ENCODE data around the gene MYH10.

MYH10 gene

GRCh38 chr17:8503368-8503767 lies 127.2 kb downstream of the MYH10 start:
- Histone ChIP-seq H3K9me3 (ENCODE audit: control insufficient read depth in 2 of 2, low read length in 2 of 2) (no peaks in the 10 kb centered on the region), H3K4me3 (ENCODE audit: low read length in 2 of 2) (no peak overlapping the region), H3K9ac (ENCODE audit: low read depth in 1 of 2, low read length in 2 of 2) (no peak overlapping the region), H3K36me3 (ENCODE audit: control insufficient read depth in 2 of 2, insufficient read depth in 2 of 2, low read length in 2 of 2) (peaks cover 0 to 5% of the 10 kb centered on the region in 2 donors), H3K27me3 (ENCODE audit: control insufficient read depth in 2 of 2, insufficient read depth in 2 of 2, low read length in 2 of 2) (no peaks in the 10 kb centered on the region), H3K27ac (ENCODE audit: low read depth in 2 of 2, low read length in 2 of 2) (no peak overlapping the region), H3K4me1 (ENCODE audit: control insufficient read depth in 2 of 2, insufficient read depth in 2 of 2, low read length in 2 of 2) (no peaks in the 10 kb centered on the region)

GRCh38 chr17:8502126-8502525 lies 128.4 kb downstream of the MYH10 start:
- no peak overlapping the region for H3K4me3 ChIP-seq (ENCODE audit: low read length in 2 of 2)
- H3K9ac ChIP-seq (ENCODE audit: low read depth in 1 of 2, low read length in 2 of 2), result no peak overlapping the region
- no peak overlapping the region for H3K27ac ChIP-seq (ENCODE audit: low read depth in 2 of 2, low read length in 2 of 2)
- peaks cover 0 to 5% of the 10 kb centered on the region in 2 donors for H3K36me3 ChIP-seq (ENCODE audit: control insufficient read depth in 2 of 2, insufficient read depth in 2 of 2, low read length in 2 of 2)
- H3K27me3 ChIP-seq (ENCODE audit: control insufficient read depth in 2 of 2, insufficient read depth in 2 of 2, low read length in 2 of 2), result no peaks in the 10 kb centered on the region
- no peaks in the 10 kb centered on the region for H3K9me3 ChIP-seq (ENCODE audit: control insufficient read depth in 2 of 2, low read length in 2 of 2)
- H3K4me1 ChIP-seq (ENCODE audit: control insufficient read depth in 2 of 2, insufficient read depth in 2 of 2, low read length in 2 of 2), result no peaks in the 10 kb centered on the region

GRCh38 chr17:8500609-8501008 lies 129.9 kb downstream of the MYH10 start:
- H3K36me3 ChIP-seq (ENCODE audit: control insufficient read depth in 2 of 2, insufficient read depth in 2 of 2, low read length in 2 of 2), result peaks cover 0 to 5% of the 10 kb centered on the region in 2 donors
- H3K27ac ChIP-seq (ENCODE audit: low read depth in 2 of 2, low read length in 2 of 2), result no peak overlapping the region

GRCh38 chr17:8499614-8500013 lies 130.9 kb downstream of the MYH10 start:
- Histone ChIP-seq H3K27ac (ENCODE audit: low read depth in 2 of 2, low read length in 2 of 2) (no peak overlapping the region), H3K4me1 (ENCODE audit: control insufficient read depth in 2 of 2, insufficient read depth in 2 of 2, low read length in 2 of 2) (no peaks in the 10 kb centered on the region), H3K9ac (ENCODE audit: low read depth in 1 of 2, low read length in 2 of 2) (no peak overlapping the region), H3K27me3 (ENCODE audit: control insufficient read depth in 2 of 2, insufficient read depth in 2 of 2, low read length in 2 of 2) (no peaks in the 10 kb centered on the region), H3K9me3 (ENCODE audit: control insufficient read depth in 2 of 2, low read length in 2 of 2) (no peaks in the 10 kb centered on the region), H3K4me3 (ENCODE audit: low read length in 2 of 2) (no peak overlapping the region), H3K36me3 (ENCODE audit: control insufficient read depth in 2 of 2, insufficient read depth in 2 of 2, low read length in 2 of 2) (peaks cover 0 to 5% of the 10 kb centered on the region in 2 donors)

More at GRCh38 chr17:8500609-8501008, 129.9 kb downstream of the MYH10 start:
- H3K9ac ChIP-seq (ENCODE audit: low read depth in 1 of 2, low read length in 2 of 2), result no peak overlapping the region
- no peaks in the 10 kb centered on the region for H3K27me3 ChIP-seq (ENCODE audit: control insufficient read depth in 2 of 2, insufficient read depth in 2 of 2, low read length in 2 of 2)
- no peaks in the 10 kb centered on the region for H3K9me3 ChIP-seq (ENCODE audit: control insufficient read depth in 2 of 2, low read length in 2 of 2)
- no peak overlapping the region for H3K4me3 ChIP-seq (ENCODE audit: low read length in 2 of 2)
- no peaks in the 10 kb centered on the region for H3K4me1 ChIP-seq (ENCODE audit: control insufficient read depth in 2 of 2, insufficient read depth in 2 of 2, low read length in 2 of 2)

GRCh38 chr17:8499171-8499570 lies 131.4 kb downstream of the MYH10 start:
- peaks cover 0 to 5% of the 10 kb centered on the region in 2 donors for H3K36me3 ChIP-seq (ENCODE audit: control insufficient read depth in 2 of 2, insufficient read depth in 2 of 2, low read length in 2 of 2)

DNA sequence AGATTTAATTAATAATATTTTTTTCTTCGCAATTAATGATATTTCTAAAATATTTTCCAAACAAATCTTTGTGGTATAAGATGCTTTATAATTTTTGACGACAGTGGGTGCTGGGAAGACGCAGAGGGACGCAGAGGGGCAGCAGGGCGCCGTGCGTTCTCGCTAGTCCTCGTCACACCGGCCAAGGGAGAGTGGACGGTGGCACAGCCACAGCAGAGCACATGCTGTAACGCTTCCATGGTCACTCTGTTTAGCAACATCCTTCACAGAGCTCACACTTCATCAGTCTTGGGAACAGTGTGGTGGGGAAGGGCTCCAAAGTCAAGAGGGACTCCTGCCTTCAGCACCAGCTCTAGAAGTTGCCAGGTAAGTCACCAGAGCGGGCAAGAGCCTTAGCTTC lies 134.4 kb downstream of the MYH10 start:
- Histone ChIP-seq H3K4me1 (ENCODE audit: control insufficient read depth in 2 of 2, insufficient read depth in 2 of 2, low read length in 2 of 2) (no peaks in the 10 kb centered on the region), H3K27ac (ENCODE audit: low read depth in 2 of 2, low read length in 2 of 2) (no peak overlapping the region), H3K9me3 (ENCODE audit: control insufficient read depth in 2 of 2, low read length in 2 of 2) (no peaks in the 10 kb centered on the region), H3K27me3 (ENCODE audit: control insufficient read depth in 2 of 2, insufficient read depth in 2 of 2, low read length in 2 of 2) (no peaks in the 10 kb centered on the region), H3K9ac (ENCODE audit: low read depth in 1 of 2, low read length in 2 of 2) (no peak overlapping the region), H3K4me3 (ENCODE audit: low read length in 2 of 2) (no peak overlapping the region), H3K36me3 (ENCODE audit: control insufficient read depth in 2 of 2, insufficient read depth in 2 of 2, low read length in 2 of 2) (peaks cover 0 to 9% of the 10 kb centered on the region in 2 donors)

More at GRCh38 chr17:8499171-8499570, 131.4 kb downstream of the MYH10 start:
- H3K27ac ChIP-seq (ENCODE audit: low read depth in 2 of 2, low read length in 2 of 2), result no peak overlapping the region
- H3K9ac ChIP-seq (ENCODE audit: low read depth in 1 of 2, low read length in 2 of 2), result no peak overlapping the region
- no peaks in the 10 kb centered on the region for H3K4me1 ChIP-seq (ENCODE audit: control insufficient read depth in 2 of 2, insufficient read depth in 2 of 2, low read length in 2 of 2)
- no peak overlapping the region for H3K4me3 ChIP-seq (ENCODE audit: low read length in 2 of 2)
- H3K27me3 ChIP-seq (ENCODE audit: control insufficient read depth in 2 of 2, insufficient read depth in 2 of 2, low read length in 2 of 2), result no peaks in the 10 kb centered on the region
- no peaks in the 10 kb centered on the region for H3K9me3 ChIP-seq (ENCODE audit: control insufficient read depth in 2 of 2, low read length in 2 of 2)

- H3K4me1 ChIP-seq (ENCODE audit: control insufficient read depth in 2 of 2, insufficient read depth in 2 of 2, low read length in 2 of 2), result no peaks in the 10 kb centered on the region
- H3K9ac ChIP-seq (ENCODE audit: low read depth in 1 of 2, low read length in 2 of 2), result no peak overlapping the region
- peaks cover 5 to 11% of the 10 kb centered on the region in 2 donors for H3K36me3 ChIP-seq (ENCODE audit: control insufficient read depth in 2 of 2, insufficient read depth in 2 of 2, low read length in 2 of 2)
- H3K27me3 ChIP-seq (ENCODE audit: control insufficient read depth in 2 of 2, insufficient read depth in 2 of 2, low read length in 2 of 2), result no peaks in the 10 kb centered on the region
- no peaks in the 10 kb centered on the region for H3K9me3 ChIP-seq (ENCODE audit: control insufficient read depth in 2 of 2, low read length in 2 of 2)
- H3K4me3 ChIP-seq (ENCODE audit: low read length in 2 of 2), result no peak overlapping the region
- no peak overlapping the region for H3K27ac ChIP-seq (ENCODE audit: low read depth in 2 of 2, low read length in 2 of 2)
Measured at GRCh38 chr17:8494506-8495111, 135.9 kb downstream of the MYH10 start.

GRCh38 chr17:8494021-8494420 lies 136.5 kb downstream of the MYH10 start:
- no peak overlapping the region for H3K27ac ChIP-seq (ENCODE audit: low read depth in 2 of 2, low read length in 2 of 2)

DNA sequence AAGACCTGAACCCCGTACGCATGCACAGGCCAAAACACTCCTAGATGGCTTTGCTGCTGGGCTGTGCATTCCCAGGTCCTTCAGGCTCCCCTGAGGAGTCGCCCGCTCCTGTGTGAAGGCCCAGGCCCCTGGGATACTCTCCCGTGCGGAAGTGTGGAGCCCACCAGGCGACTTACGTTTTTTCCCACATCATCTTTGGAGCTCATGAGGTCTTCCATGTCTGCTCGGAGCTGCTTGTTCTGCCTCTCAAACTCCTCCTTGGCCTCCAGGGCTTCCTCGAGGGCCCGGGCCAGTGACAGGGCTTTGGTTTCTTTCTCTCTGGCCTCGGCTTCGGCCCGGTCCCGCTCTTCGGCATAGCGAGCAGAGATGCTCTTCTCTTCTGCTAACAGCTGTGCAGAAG lies 138.4 kb downstream of the MYH10 start:
- Histone ChIP-seq H3K4me3 (ENCODE audit: low read length in 2 of 2) (no peak overlapping the region), H3K27me3 (ENCODE audit: control insufficient read depth in 2 of 2, insufficient read depth in 2 of 2, low read length in 2 of 2) (no peaks in the 10 kb centered on the region), H3K4me1 (ENCODE audit: control insufficient read depth in 2 of 2, insufficient read depth in 2 of 2, low read length in 2 of 2) (no peaks in the 10 kb centered on the region), H3K9ac (ENCODE audit: low read depth in 1 of 2, low read length in 2 of 2) (no peak overlapping the region), H3K27ac (ENCODE audit: low read depth in 2 of 2, low read length in 2 of 2) (no peak overlapping the region), H3K9me3 (ENCODE audit: control insufficient read depth in 2 of 2, low read length in 2 of 2) (no peaks in the 10 kb centered on the region), H3K36me3 (ENCODE audit: control insufficient read depth in 2 of 2, insufficient read depth in 2 of 2, low read length in 2 of 2) (peaks cover 6 to 12% of the 10 kb centered on the region in 2 donors)

More at GRCh38 chr17:8494021-8494420, 136.5 kb downstream of the MYH10 start:
- Histone ChIP-seq H3K9me3 (ENCODE audit: control insufficient read depth in 2 of 2, low read length in 2 of 2) (no peaks in the 10 kb centered on the region), H3K27me3 (ENCODE audit: control insufficient read depth in 2 of 2, insufficient read depth in 2 of 2, low read length in 2 of 2) (no peaks in the 10 kb centered on the region), H3K9ac (ENCODE audit: low read depth in 1 of 2, low read length in 2 of 2) (no peak overlapping the region), H3K4me3 (ENCODE audit: low read length in 2 of 2) (no peak overlapping the region), H3K4me1 (ENCODE audit: control insufficient read depth in 2 of 2, insufficient read depth in 2 of 2, low read length in 2 of 2) (no peaks in the 10 kb centered on the region), H3K36me3 (ENCODE audit: control insufficient read depth in 2 of 2, insufficient read depth in 2 of 2, low read length in 2 of 2) (peaks cover 5 to 7% of the 10 kb centered on the region in 2 donors)

DNA sequence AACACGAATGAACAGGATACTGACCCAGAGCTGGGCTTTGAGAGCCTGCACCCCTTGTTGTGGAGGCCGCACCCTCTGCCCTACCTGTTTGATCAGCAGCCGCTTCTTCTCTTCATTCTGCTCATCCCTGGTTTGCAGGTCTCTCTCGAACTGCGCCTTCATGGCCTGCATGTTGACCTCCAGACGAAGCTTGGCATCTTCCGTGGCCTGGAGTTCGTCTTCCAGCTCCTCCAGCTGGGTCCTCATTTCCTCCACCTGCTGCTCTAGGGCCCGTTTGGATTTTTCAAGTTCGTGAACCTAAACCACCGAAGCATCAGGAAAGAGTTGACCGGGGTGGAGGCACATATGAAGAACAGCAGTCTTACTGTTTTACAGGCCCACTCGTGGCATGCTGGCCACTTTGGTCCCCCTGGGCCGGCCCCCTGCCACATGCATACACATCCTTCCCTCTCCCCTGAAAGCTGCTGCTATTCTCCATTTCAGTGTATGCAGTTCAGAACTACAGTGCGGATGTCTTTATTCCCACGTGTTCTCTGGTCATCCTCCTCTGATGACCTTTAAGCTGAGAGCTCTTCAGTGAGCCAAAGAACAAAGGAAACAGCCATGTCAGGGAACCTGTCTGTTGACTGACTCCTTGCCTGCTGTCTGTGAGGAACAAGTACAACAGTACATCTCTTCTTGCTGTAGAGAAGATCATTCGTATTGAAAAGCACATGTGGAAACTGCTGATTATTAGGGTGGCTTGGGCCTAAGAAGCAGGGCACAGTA lies 140.1 kb downstream of the MYH10 start:
- H3K4me3 ChIP-seq (ENCODE audit: low read length in 2 of 2), result no peak overlapping the region
- no peak overlapping the region for H3K9ac ChIP-seq (ENCODE audit: low read depth in 1 of 2, low read length in 2 of 2)
- H3K27me3 ChIP-seq (ENCODE audit: control insufficient read depth in 2 of 2, insufficient read depth in 2 of 2, low read length in 2 of 2), result no peaks in the 10 kb centered on the region
- H3K4me1 ChIP-seq (ENCODE audit: control insufficient read depth in 2 of 2, insufficient read depth in 2 of 2, low read length in 2 of 2), result no peaks in the 10 kb centered on the region
- no peaks in the 10 kb centered on the region for H3K9me3 ChIP-seq (ENCODE audit: control insufficient read depth in 2 of 2, low read length in 2 of 2)
- peaks cover 8 to 14% of the 10 kb centered on the region in 2 donors for H3K36me3 ChIP-seq (ENCODE audit: control insufficient read depth in 2 of 2, insufficient read depth in 2 of 2, low read length in 2 of 2)
- H3K27ac ChIP-seq (ENCODE audit: low read depth in 2 of 2, low read length in 2 of 2), result no peak overlapping the region

Measured in mucosa of rectum (tissue), 2 donors.